ENCODE data around the gene RERE. TPM values are rescaled to one million over a fixed set of nuclear protein-coding genes. Genes with fewer than 3 reads are reported as not detected.

RERE gene
- total RNA-seq, 1 experiment from 2014 or later: 73.4 TPM

DNA sequence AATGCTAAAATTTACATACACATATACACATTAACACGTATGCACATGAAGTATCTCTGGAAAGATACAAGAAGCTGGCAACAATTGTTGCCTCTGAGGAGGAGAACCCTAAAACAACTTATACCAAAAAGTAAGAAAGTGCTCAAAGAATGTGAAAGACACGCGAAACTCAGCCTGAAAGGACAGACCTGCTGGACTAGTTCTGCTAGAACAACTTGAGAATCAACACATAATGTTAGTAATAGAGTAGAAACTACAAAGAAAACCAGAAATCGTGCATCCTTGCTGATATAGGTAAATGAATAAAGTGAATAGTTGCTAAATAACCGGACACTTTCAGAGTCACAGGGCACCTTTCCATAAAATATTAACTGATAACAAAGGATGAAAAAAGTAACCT, 242.5 kb downstream of the RERE start:
- H3K79me2 ChIP-seq (ENCODE audit: low read depth): no peaks in the 10 kb centered on the region

DNA sequence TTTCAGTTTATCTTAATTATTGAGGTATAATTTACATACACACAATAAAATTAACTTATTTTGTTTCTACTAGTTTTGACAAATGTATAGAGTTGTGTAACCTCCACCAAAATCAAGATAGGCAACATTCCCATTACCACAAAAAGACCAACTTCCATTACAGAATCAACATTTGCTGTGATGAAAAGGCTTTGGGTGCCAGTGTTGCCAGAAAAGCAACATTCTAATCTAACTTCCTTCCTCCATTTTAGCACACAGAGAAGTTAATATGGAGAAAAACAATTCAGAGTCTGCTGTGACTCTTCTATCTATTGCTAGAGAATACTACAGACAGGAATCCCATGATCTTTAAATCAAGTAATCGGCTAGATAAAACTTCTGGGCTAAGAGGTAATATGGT, 245.3 kb downstream of the RERE start:
- ChIA-PET CTCF (interaction anchor here (0.6 kb wide), 1 partner anchor 11 kb away, joined by 3 read pairs; no protein-coding TSS in a partner anchor), POLR2A (ENCODE audit: unreplicated experiment) (interaction anchor here (0.6 kb wide), 1 partner anchor 49 kb away, joined by 5 read pairs; no protein-coding TSS in a partner anchor)
- intact Hi-C loops (cut with micrococcal nuclease; ENCODE audit: unreplicated experiment): no loop called here
- TF ChIP-seq, protein P1, sequence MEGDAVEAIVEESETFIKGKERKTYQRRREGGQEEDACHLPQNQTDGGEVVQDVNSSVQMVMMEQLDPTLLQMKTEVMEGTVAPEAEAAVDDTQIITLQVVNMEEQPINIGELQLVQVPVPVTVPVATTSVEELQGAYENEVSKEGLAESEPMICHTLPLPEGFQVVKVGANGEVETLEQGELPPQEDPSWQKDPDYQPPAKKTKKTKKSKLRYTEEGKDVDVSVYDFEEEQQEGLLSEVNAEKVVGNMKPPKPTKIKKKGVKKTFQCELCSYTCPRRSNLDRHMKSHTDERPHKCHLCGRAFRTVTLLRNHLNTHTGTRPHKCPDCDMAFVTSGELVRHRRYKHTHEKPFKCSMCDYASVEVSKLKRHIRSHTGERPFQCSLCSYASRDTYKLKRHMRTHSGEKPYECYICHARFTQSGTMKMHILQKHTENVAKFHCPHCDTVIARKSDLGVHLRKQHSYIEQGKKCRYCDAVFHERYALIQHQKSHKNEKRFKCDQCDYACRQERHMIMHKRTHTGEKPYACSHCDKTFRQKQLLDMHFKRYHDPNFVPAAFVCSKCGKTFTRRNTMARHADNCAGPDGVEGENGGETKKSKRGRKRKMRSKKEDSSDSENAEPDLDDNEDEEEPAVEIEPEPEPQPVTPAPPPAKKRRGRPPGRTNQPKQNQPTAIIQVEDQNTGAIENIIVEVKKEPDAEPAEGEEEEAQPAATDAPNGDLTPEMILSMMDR (conservative IDR thresholded peaks at IDR 0.05): no peak
- no peak for TF ChIP-seq EZH2 (IDR thresholded peaks at IDR 0.05; ENCODE audit: low read depth)
- 0 out of 2 replicates have a peak, but pooled peaks cover 3% of the 10 kb centered on the region for H3K79me2 ChIP-seq (ENCODE audit: low read depth)
- no peaks in the 10 kb centered on the region for H3K9me3 ChIP-seq (ENCODE audit: insufficient read depth, low read depth)
- BruUV-seq (replicated peaks): no TSS peak
- H3K27ac ChIP-seq: peak overlapping the region; percentile 24; the same call in 1 of the 2 replicates
- H3F3A ChIP-seq (ENCODE audit: insufficient read depth, low read depth): 0 out of 2 replicates have a peak, but pooled peaks cover 10% of the 10 kb centered on the region
- no peak overlapping the region for H3K4me3 ChIP-seq
- no peaks in the 10 kb centered on the region for H3K9me2 ChIP-seq (ENCODE audit: insufficient read depth)
- no peaks in the 10 kb centered on the region for H3K36me3 ChIP-seq (ENCODE audit: low read depth)
- no peaks in the 10 kb centered on the region for H3K27me3 ChIP-seq (ENCODE audit: insufficient read depth, low read depth)
- H2AFZ ChIP-seq: no peak overlapping the region
- peak in 1 of 2 experiments; percentile 45 for DNase-seq
- H3K4me1 ChIP-seq (replicated peaks; ENCODE audit: insufficient read depth): peaks cover 38% of the 10 kb centered on the region
- peak overlapping the region; percentile 44 for H3K4me2 ChIP-seq
- H4K20me1 ChIP-seq (ENCODE audit: insufficient read depth): 0 out of 2 replicates have a peak, but pooled peaks cover 7% of the 10 kb centered on the region

More for the DNA sequence above, 242.5 kb downstream of the RERE start:
- Histone ChIP-seq H3K9me2 (ENCODE audit: insufficient read depth) (no peaks in the 10 kb centered on the region), H3K4me2 (peak overlapping the region; percentile 42; the same call in 1 of the 2 replicates), H4K20me1 (ENCODE audit: insufficient read depth) (0 out of 2 replicates have a peak, but pooled peaks cover 7% of the 10 kb centered on the region), H3K36me3 (ENCODE audit: low read depth) (no peaks in the 10 kb centered on the region), H2AFZ (no peak overlapping the region), H3K4me3 (no peak overlapping the region), H3K27ac (peak overlapping the region; percentile 37; the same call in 1 of the 2 replicates), H3K4me1 (replicated peaks; ENCODE audit: insufficient read depth) (peaks cover 38% of the 10 kb centered on the region), H3K9me3 (ENCODE audit: insufficient read depth, low read depth) (no peaks in the 10 kb centered on the region), H3F3A (ENCODE audit: insufficient read depth, low read depth) (0 out of 2 replicates have a peak, but pooled peaks cover 10% of the 10 kb centered on the region), H3K27me3 (ENCODE audit: insufficient read depth, low read depth) (no peaks in the 10 kb centered on the region)
- TF ChIP-seq, protein P1 (conservative IDR thresholded peaks at IDR 0.05): no peak
- no peak for TF ChIP-seq EZH2 (IDR thresholded peaks at IDR 0.05; ENCODE audit: low read depth)
- peak; percentile 17 to 59 for DNase-seq
- CTCF ChIA-PET: no interaction called here
- no TSS peak for BruUV-seq (replicated peaks)
- POLR2A ChIA-PET (ENCODE audit: unreplicated experiment): no interaction called here
- intact Hi-C loops (cut with micrococcal nuclease; ENCODE audit: unreplicated experiment): no loop called here

DNA sequence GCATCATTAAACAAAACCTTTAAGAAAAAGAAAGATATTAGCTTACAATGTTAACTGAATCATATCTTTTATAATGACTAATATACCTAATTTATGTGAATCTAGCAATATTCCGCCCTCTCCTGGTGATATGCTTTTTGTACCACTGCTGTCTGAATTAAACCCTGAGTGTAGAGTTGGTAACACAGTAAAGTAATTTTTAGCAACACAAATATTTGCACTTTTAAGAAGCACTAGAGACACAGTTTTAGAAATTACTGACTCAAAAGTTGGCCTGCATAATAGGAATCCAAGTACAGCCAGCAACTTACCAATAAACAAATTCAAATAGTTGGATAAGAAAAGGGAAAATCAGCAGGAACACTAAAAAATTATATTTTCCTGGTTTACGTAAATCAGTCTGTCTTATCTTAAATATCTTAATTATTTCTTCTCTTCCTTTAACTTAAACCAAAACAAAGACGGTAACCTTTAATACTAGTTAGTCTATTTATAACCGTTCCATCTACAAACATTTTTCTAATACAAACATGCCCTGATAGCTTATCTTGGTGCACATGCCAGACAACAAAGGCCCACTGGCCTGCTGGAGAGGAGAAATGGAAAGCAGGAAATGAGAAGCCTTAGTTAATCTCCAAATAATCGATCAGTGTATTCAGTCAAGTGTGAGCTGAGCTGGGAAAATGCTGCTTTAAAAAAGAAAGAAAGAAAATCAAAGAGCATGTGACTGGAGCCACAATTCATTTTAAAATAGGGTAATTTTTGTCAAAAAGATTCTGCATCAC, 246.0 kb downstream of the RERE start:
- Histone ChIP-seq H3K4me3 (no peak overlapping the region), H3K4me1 (replicated peaks; ENCODE audit: insufficient read depth) (peaks cover 38% of the 10 kb centered on the region), H3F3A (ENCODE audit: insufficient read depth, low read depth) (0 out of 2 replicates have a peak, but pooled peaks cover 10% of the 10 kb centered on the region), H3K27ac (peak overlapping the region; percentile 24), H3K4me2 (peak overlapping the region; percentile 44), H3K9me2 (ENCODE audit: insufficient read depth) (no peaks in the 10 kb centered on the region), H3K9me3 (ENCODE audit: insufficient read depth, low read depth) (no peaks in the 10 kb centered on the region), H3K27me3 (ENCODE audit: insufficient read depth, low read depth) (no peaks in the 10 kb centered on the region), H3K36me3 (ENCODE audit: low read depth) (no peaks in the 10 kb centered on the region), H4K20me1 (ENCODE audit: insufficient read depth) (0 out of 2 replicates have a peak, but pooled peaks cover 7% of the 10 kb centered on the region), H2AFZ (no peak overlapping the region), H3K79me2 (ENCODE audit: low read depth) (0 out of 2 replicates have a peak, but pooled peaks cover 3% of the 10 kb centered on the region)
- ChIA-PET POLR2A (ENCODE audit: unreplicated experiment) (interaction anchor here (0.6 to 0.7 kb wide), 3 partner anchors 48 to 189 kb away, joined by 5 to 11 read pairs (median 5); no protein-coding TSS in a partner anchor), CTCF (interaction anchor here (0.6 kb wide), 1 partner anchor 12 kb away, joined by 3 read pairs; no protein-coding TSS in a partner anchor)
- peak in 1 of 2 experiments; percentile 58 for DNase-seq
- TF ChIP-seq, protein P1 (conservative IDR thresholded peaks at IDR 0.05): peak; percentile 36; the same call in 1 of the 2 replicates
- no peak for TF ChIP-seq EZH2 (IDR thresholded peaks at IDR 0.05; ENCODE audit: low read depth)
- intact Hi-C loops (cut with micrococcal nuclease; ENCODE audit: unreplicated experiment): no loop called here
- BruUV-seq (replicated peaks): no TSS peak

Data from PC-9 (cell line).